ENCODE data around the gene EPHA3.

The EPHA3 gene

DNA sequence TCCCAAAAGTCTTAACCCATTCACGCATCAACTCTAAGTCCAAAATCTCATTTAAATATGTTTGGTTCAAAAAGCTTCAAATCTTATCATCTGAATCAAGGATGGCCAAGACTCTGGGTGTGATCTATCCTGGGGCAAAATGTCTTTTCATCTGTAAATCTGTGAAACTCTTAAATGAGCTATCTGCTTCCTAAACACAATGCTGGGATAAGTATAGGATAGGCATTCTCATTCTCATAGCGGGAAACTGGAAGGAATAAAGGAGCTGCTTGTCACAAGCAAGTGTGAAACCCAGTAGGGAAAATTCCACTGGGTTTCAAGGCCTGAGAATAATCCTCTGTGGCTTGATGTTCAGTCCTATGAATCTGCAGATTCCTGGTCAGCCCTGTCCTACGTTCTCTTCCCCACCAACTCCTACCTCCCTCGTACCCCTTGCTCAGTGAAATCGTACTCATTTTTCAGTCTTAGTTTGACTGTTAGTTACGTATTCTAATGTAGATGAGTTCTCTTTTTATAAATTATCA lies 156.7 kb downstream of the EPHA3 start:
- TF ChIP-seq GATA1 (IDR thresholded peaks at IDR 0.05; ENCODE audit: low read depth, low read length), result no peak
- no peak for TF ChIP-seq POLR2A (IDR thresholded peaks at IDR 0.05; ENCODE audit: low read length)
- DNase-seq, result no peak

GRCh38 chr3:89266074-89266473 lies 158.7 kb downstream of the EPHA3 start:
- TF ChIP-seq POLR2A (IDR thresholded peaks at IDR 0.05; ENCODE audit: low read length) (no peak), GATA1 (IDR thresholded peaks at IDR 0.05; ENCODE audit: low read depth, low read length) (no peak)
- DNase-seq, result no peak

GRCh38 chr3:89268059-89268458 lies 160.6 kb downstream of the EPHA3 start:
- TF ChIP-seq GATA1 (IDR thresholded peaks at IDR 0.05; ENCODE audit: low read depth, low read length) (no peak), POLR2A (IDR thresholded peaks at IDR 0.05; ENCODE audit: low read length) (no peak)
- DNase-seq, result no peak

GRCh38 chr3:89270201-89270600 lies 162.8 kb downstream of the EPHA3 start:
- no peak for DNase-seq
- TF ChIP-seq GATA1 (IDR thresholded peaks at IDR 0.05; ENCODE audit: low read depth, low read length), result no peak

DNA sequence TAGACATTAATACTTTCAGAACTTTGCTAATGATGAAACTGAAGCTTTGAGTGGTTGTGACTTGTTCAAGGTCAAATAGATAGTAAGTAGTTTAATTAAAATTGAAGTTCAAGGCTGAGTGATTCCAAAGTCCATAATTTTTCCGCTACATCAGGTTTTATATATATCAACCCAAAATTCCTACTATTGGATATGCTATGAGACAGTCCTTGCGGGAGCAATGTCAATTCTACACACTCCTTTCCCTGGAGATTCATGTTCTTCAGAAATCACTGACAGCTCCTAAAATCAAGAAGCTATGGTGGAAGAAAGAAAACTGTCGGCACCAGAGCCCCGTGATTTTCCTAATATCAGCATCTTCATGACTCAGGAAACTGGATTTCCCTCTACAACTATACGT lies 167.6 kb downstream of the EPHA3 start:
- DNase-seq, result no peak
- TF ChIP-seq POLR2A (IDR thresholded peaks at IDR 0.05; ENCODE audit: low read length) (no peak), GATA1 (IDR thresholded peaks at IDR 0.05; ENCODE audit: low read depth, low read length) (no peak)

DNA sequence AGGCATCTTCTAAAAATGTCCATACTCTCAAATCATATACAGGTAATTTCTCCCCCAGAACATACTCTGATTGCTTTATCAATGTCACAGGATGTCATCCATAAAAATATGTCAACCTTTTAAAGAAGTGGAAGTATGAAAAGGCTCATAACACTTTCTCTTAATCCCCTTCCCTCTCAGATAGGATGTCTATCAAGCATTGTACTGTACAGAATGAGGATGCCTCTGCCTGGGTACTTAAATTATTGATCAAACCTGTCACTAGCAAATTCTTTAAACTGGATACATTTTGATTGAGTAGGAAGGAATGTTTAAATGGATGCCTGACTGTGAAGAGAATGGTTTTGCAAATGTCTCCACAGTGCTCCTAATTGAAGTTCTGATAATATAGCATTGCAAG lies 168.7 kb downstream of the EPHA3 start:
- DNase-seq, result no peak
- TF ChIP-seq GATA1 (IDR thresholded peaks at IDR 0.05; ENCODE audit: low read depth, low read length), result no peak
- TF ChIP-seq POLR2A (IDR thresholded peaks at IDR 0.05; ENCODE audit: low read length), result no peak

GRCh38 chr3:89278302-89279025 lies 171.0 kb downstream of the EPHA3 start:
- TF ChIP-seq POLR2A (IDR thresholded peaks at IDR 0.05; ENCODE audit: low read length) (no peak), GATA1 (IDR thresholded peaks at IDR 0.05; ENCODE audit: low read depth, low read length) (no peak)
- DNase-seq, result no peak

DNA sequence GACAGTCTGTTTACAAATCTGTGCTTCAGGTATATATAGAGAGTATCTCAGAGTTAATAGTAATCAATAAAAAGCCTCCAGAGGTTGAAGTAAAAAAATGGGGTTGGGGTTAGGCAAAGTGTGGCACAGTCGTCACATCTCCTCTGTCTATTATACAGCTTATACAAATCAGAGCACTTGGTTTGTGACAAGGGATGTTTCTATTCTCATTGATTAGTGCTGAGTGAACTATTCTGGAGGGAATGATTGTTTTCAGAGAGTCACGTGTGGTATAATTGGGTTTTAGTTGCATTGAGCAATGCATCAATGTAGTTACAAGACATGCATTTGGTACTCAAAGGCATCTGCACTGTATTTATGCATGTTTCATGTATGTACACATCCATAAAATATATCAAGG lies 172.9 kb downstream of the EPHA3 start:
- TF ChIP-seq POLR2A (IDR thresholded peaks at IDR 0.05; ENCODE audit: low read length), result no peak
- TF ChIP-seq GATA1 (IDR thresholded peaks at IDR 0.05; ENCODE audit: low read depth, low read length), result no peak
- no peak for DNase-seq

GRCh38 chr3:89280822-89281365 lies 173.5 kb downstream of the EPHA3 start:
- DNase-seq, result no peak
- TF ChIP-seq GATA1 (IDR thresholded peaks at IDR 0.05; ENCODE audit: low read depth, low read length), result no peak

GRCh38 chr3:89287902-89288508 lies 180.6 kb downstream of the EPHA3 start:
- no peak for DNase-seq
- no peak for TF ChIP-seq GATA1 (IDR thresholded peaks at IDR 0.05; ENCODE audit: low read depth, low read length)
- no peak for TF ChIP-seq POLR2A (IDR thresholded peaks at IDR 0.05; ENCODE audit: low read length)

- TF ChIP-seq POLR2A (IDR thresholded peaks at IDR 0.05; ENCODE audit: low read length), result no peak
- TF ChIP-seq GATA1 (IDR thresholded peaks at IDR 0.05; ENCODE audit: low read depth, low read length), result no peak
- no peak for DNase-seq
Observed at GRCh38 chr3:89289574-89290190, 182.3 kb downstream of the EPHA3 start.

DNA sequence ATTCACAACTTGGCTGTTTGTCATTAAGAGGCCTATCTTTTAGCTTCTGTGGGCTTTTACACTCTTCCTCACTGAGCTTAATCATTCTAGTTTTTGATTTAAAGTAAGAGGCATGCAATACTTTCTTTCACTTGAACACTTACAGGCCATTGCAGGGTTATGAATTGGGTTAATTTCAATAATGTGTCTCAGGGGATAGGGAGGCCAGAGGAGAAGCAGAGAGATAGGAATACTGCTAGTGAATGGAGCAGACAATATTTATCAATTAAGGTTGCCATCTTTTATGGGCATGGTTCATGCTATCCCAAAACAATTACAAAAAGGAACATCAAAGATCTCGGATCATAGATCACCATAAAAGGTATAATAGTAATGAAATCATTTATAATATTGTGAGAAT lies 189.8 kb downstream of the EPHA3 start:
- DNase-seq, result no peak
- TF ChIP-seq POLR2A (IDR thresholded peaks at IDR 0.05; ENCODE audit: low read length) (no peak), GATA1 (IDR thresholded peaks at IDR 0.05; ENCODE audit: low read depth, low read length) (no peak)

DNA sequence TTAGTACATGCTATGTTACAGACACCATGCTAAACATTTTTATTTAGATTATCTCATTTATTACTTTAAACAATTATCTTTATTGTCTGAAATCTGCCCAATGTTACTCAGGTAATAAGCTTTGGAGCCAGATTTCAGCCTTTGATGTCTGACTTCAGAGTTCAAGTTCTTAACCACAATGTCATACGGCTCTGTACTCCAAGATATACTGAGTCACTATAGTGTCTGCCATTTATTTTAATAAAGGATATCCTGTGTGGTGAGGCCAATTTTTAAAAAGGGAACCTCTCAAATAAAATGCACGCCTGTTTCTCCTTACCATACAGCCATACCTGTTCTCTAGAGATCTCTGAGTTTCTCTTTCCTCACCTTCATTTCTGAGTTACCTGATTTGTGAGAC lies 193.1 kb downstream of the EPHA3 start:
- no peak for DNase-seq
- TF ChIP-seq GATA1 (IDR thresholded peaks at IDR 0.05; ENCODE audit: low read depth, low read length) (no peak), POLR2A (IDR thresholded peaks at IDR 0.05; ENCODE audit: low read length) (no peak)

DNA sequence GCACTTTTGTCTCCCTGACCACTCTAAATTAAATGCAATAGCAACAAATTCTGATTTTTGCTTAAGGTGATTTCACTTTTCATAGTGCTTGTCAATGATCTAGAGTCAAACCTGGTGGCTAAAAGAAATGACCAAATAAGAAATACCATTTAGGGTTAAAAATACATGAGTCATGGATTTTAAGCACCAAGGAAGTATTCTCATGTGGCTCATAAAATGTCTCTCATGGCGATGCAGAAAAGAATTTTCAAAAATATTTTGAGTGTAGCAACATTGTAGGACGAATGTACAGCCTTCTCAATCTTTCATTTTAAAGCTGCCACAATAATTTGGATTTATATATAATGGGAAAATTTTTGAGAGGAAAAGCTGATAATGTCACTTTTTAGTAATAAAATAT lies 193.6 kb downstream of the EPHA3 start:
- TF ChIP-seq GATA1 (IDR thresholded peaks at IDR 0.05; ENCODE audit: low read depth, low read length), result no peak
- TF ChIP-seq POLR2A (IDR thresholded peaks at IDR 0.05; ENCODE audit: low read length), result no peak
- no peak for DNase-seq

Measured in erythroblast (primary cell).